Upper lobe of left lung (tissue), 6 donors: ENCODE measurements around the gene NUDT3. TPM values are rescaled to one million over a fixed set of nuclear protein-coding genes. Genes with fewer than 3 reads are reported as not detected.

ENCODE experiments used
- ATAC-seq, 2 donors: fragments of 200-7000 bp; cut with Tn5 transposase; one replicate each; pipeline ENCODE4 v1.9.1; 2022; ENCODE audit warnings: mild to moderate bottlenecking in 2 of 2, moderate library complexity in 2 of 2; ENCODE audit not compliant: low FRiP score in 2 of 2
- DNase-seq, 2 donors: peaks; one replicate each; pipeline ENCODE4 v3.0.0-alpha.2; 2019 to 2020
- H3K27ac ChIP-seq, 4 donors: fragments of 200-600 bp; sonication (generic); one replicate each; pipeline ENCODE4 v1.5.1; 2016 to 2019
- H3K27me3 ChIP-seq, 4 donors: fragments of 200-600 bp; sonication (generic); one replicate each; pipeline ENCODE4 v1.5.1; 2017 to 2019
- H3K36me3 ChIP-seq, 4 donors: fragments of 200-600 bp; sonication (generic); one replicate each; pipeline ENCODE4 v1.5.1; 2016 to 2019
- H3K4me1 ChIP-seq, 4 donors: fragments of 200-600 bp; sonication (generic); one replicate each; pipeline ENCODE4 v1.5.1; 2018 to 2019
- H3K4me3 ChIP-seq, 4 donors: fragments of 200-600 bp; sonication (generic); one replicate each; pipeline ENCODE4 v1.5.1; 2017 to 2019; ENCODE audit warnings: mild to moderate bottlenecking in 2 of 4, moderate library complexity in 1 of 4
- H3K9me3 ChIP-seq, 4 donors: fragments of 200-600 bp; sonication (generic); one replicate each; pipeline ENCODE4 v1.5.1; 2018 to 2019
- EP300 ChIP-seq, 4 donors: sonication (generic); formaldehyde crosslinking; IDR thresholded peaks; one replicate each; pipeline ENCODE4 v1.5.1; 2017; ENCODE audit warnings: antibody characterized with exemption in 4 of 4, control low read depth in 2 of 4
- POLR2A ChIP-seq, 4 donors: fragments of 450-650 bp; IDR thresholded peaks; one replicate each; pipeline ENCODE4 v1.5.1; 2016 to 2017; ENCODE audit warnings: antibody characterized with exemption in 4 of 4, mild to moderate bottlenecking in 2 of 4
- POLR2AphosphoS5 ChIP-seq, 2 donors: sonication (generic); formaldehyde crosslinking; IDR thresholded peaks; one replicate each; pipeline ENCODE4 v1.5.1; 2017; ENCODE audit warnings: antibody characterized with exemption in 2 of 2
- WGBS, 2 donors: methylation state at CpG; one replicate each; pipeline ENCODE4 v1.1.5; 2017 to 2018; 5-methylcytosine and 5-hydroxymethylcytosine counted together
- total RNA-seq, 6 donors: library from RNA; depleted of rRNA in 4 of 6; stranded (reverse); fragments of >200 nt in 4 of 6; gene quantifications; one replicate each; pipeline versions ENCODE4 v1.1.0 to v1.2.1, GENCODE V29; 2016 to 2021
- TF ChIP-seq, protein P1 (sequence below), 6 experiments: fragments of 450-650 bp in 4 of 6; fragments of 200-600 bp in 2 of 6; sonication (generic) in 2 of 6; IDR thresholded peaks; one replicate each; pipeline ENCODE4 v1.5.1; 2016 to 2019; ENCODE audit warnings: antibody characterized with exemption in 6 of 6
- donor health status: DM: no; HTN: no; CAD: no; lungs with moderate emphysema.
- donor health status: DM: no; HTN: yes; CAD: no; lungs with severe emphysema.

NUDT3 gene
- total RNA-seq, 6 donors from 2014 or later: 15.1 to 32.7 (median 26.0) TPM

DNA sequence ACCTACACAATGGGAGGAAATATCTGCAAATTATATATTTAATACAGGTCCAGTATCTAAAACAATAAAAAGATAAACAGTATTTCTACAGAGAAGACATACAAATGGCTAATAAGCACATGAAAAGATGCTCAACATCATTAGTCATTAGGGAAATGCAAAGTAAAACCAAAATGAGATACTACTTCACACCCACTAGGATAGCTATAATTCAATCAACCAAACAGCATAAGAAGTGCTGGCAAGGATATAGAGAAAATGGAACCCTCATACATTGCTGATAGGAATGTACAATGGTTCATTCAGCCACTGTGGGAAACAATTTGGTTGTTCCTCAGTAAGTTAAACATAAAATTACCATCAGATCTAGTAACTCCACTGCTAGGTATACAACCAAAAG lies 48.7 kb downstream of the NUDT3 start:
- no peaks in the 10 kb centered on the region for H3K27me3 ChIP-seq
- TF ChIP-seq, protein P1, sequence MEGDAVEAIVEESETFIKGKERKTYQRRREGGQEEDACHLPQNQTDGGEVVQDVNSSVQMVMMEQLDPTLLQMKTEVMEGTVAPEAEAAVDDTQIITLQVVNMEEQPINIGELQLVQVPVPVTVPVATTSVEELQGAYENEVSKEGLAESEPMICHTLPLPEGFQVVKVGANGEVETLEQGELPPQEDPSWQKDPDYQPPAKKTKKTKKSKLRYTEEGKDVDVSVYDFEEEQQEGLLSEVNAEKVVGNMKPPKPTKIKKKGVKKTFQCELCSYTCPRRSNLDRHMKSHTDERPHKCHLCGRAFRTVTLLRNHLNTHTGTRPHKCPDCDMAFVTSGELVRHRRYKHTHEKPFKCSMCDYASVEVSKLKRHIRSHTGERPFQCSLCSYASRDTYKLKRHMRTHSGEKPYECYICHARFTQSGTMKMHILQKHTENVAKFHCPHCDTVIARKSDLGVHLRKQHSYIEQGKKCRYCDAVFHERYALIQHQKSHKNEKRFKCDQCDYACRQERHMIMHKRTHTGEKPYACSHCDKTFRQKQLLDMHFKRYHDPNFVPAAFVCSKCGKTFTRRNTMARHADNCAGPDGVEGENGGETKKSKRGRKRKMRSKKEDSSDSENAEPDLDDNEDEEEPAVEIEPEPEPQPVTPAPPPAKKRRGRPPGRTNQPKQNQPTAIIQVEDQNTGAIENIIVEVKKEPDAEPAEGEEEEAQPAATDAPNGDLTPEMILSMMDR (IDR thresholded peaks at IDR 0.05): no peak
- no peak for TF ChIP-seq EP300 (IDR thresholded peaks at IDR 0.05)
- no peak for TF ChIP-seq POLR2AphosphoS5 (IDR thresholded peaks at IDR 0.05)
- no peak for TF ChIP-seq POLR2A (IDR thresholded peaks at IDR 0.05)

DNA sequence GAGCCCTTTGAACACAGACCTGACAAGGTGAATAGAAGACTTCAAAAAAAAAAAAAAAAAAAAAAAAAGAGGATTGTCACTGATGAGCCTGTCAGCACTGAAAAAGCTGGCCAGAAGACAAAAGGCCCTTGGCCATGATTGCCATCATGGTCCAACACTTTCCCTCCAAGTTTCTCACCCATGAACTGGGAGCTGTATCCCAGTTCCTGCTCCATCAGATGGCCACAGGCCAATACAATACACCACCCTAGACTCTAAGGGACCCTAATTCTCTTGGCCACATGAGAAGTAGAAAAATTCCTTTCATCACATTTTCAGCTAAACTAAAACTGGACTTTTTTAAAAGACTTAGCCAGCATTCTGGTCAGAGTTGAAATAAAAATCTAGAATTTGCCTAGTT lies 50.2 kb downstream of the NUDT3 start:
- no peak overlapping the region for H3K27ac ChIP-seq
- no peak for DNase-seq
- TF ChIP-seq POLR2AphosphoS5 (IDR thresholded peaks at IDR 0.05) (no peak), EP300 (IDR thresholded peaks at IDR 0.05) (no peak), POLR2A (IDR thresholded peaks at IDR 0.05) (no peak)
- TF ChIP-seq, protein P1 (IDR thresholded peaks at IDR 0.05): no peak
- peaks cover 40 to 44% (median 42%) of the 10 kb centered on the region in 4 donors for H3K4me1 ChIP-seq
- no peak for ATAC-seq
- no peaks in the 10 kb centered on the region for H3K9me3 ChIP-seq
- H3K27me3 ChIP-seq: no peaks in the 10 kb centered on the region
- H3K4me3 ChIP-seq: no peak overlapping the region
- peaks cover 0 to 7% (median 0%) of the 10 kb centered on the region in 4 donors for H3K36me3 ChIP-seq

More for the DNA sequence above, 48.7 kb downstream of the NUDT3 start:
- H3K4me3 ChIP-seq: no peak overlapping the region
- no peaks in the 10 kb centered on the region for H3K9me3 ChIP-seq
- H3K36me3 ChIP-seq: peaks cover 0 to 7% (median 0%) of the 10 kb centered on the region in 4 donors
- no peak for DNase-seq
- peak overlapping the region in 2 of 4 donors; percentile 5 to 13 for H3K27ac ChIP-seq
- peaks cover 24 to 39% (median 29%) of the 10 kb centered on the region in 4 donors for H3K4me1 ChIP-seq
- ATAC-seq: no peak

DNA sequence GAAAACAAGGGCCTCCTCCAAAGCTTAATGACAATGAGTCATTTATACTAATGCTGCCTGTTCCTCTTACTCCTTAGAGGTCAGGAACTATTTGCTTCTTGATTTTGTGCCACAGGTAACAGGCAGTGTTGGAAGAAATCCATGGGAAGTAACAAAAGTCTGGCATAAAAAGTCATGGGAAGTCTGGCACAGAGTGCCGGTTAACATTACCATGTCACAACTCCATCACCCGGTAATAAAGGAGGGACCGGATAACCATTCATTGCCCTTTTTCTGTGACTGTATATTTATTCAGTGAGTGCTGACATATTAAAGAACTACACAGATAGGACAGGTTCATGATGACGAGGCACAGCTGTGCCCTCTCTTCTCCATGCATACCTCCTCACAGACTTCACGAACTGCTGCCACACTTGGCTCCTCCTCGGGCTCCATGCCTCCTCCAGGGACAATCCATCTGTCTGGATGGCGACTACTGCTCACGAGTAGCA lies 50.9 kb downstream of the NUDT3 start:
- TF ChIP-seq POLR2A (IDR thresholded peaks at IDR 0.05) (no peak), POLR2AphosphoS5 (IDR thresholded peaks at IDR 0.05) (no peak), EP300 (IDR thresholded peaks at IDR 0.05) (no peak)
- TF ChIP-seq, protein P1 (IDR thresholded peaks at IDR 0.05): no peak
- peaks cover 0 to 7% (median 0%) of the 10 kb centered on the region in 4 donors for H3K36me3 ChIP-seq
- H3K9me3 ChIP-seq: no peaks in the 10 kb centered on the region
- H3K27ac ChIP-seq: peak overlapping the region in 1 of 4 donors; percentile 23
- no peak for DNase-seq
- H3K4me1 ChIP-seq: peaks cover 42 to 47% (median 43%) of the 10 kb centered on the region in 4 donors
- no peaks in the 10 kb centered on the region for H3K27me3 ChIP-seq
- 59 to 64% methylated on average over 8 of the region's 8 CpGs for WGBS, 2 donors
- peak in 1 of 2 donors; percentile 45 for ATAC-seq
- no peak overlapping the region for H3K4me3 ChIP-seq

DNA sequence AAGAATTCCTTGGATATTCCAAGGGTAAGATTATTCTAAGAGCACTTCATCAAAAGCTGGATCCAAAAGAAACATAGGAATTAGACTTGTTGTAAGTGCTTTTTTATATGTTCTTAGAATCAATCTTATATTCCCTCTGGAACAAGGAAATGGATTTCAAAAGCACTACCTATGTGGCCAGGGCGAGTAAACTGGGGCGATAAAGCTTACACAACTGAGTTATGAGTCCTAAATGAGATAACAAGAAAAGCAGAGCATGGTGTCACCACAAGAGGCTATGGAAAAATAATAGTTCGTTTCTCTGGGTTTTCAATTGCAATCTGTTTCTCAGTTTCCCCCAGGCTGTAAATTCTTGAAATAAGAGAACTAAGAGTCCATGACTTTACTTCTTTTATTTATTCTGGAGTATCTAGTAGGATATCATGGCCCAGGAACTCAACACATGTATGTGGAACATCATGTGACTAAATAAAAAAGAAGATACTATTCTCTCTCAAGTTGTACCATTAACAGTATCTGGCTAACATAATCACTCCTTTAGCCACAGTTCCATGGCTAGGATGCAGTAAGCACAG lies 51.5 kb downstream of the NUDT3 start:
- DNase-seq (no peak), ATAC-seq (no peak)
- peaks cover 42 to 47% (median 43%) of the 10 kb centered on the region in 4 donors for H3K4me1 ChIP-seq

More for the DNA sequence above, 51.5 kb downstream of the NUDT3 start:
- TF ChIP-seq POLR2AphosphoS5 (IDR thresholded peaks at IDR 0.05) (no peak), EP300 (IDR thresholded peaks at IDR 0.05) (no peak), POLR2A (IDR thresholded peaks at IDR 0.05) (no peak)
- TF ChIP-seq, protein P1 (IDR thresholded peaks at IDR 0.05): no peak
- WGBS, 2 donors: 82 to 85% methylated on average over 3 of the region's 3 CpGs
- H3K9me3 ChIP-seq: no peaks in the 10 kb centered on the region
- H3K27ac ChIP-seq: peak overlapping the region in 1 of 4 donors; percentile 23
- H3K36me3 ChIP-seq: peaks cover 0 to 7% (median 0%) of the 10 kb centered on the region in 4 donors
- no peak overlapping the region for H3K4me3 ChIP-seq
- H3K27me3 ChIP-seq: no peaks in the 10 kb centered on the region
